ENCODE measurements around the gene EXTL2.

The EXTL2 gene

GRCh38 chr1:100882698-100883097 lies 11.9 kb downstream of the EXTL2 start:
- Histone ChIP-seq H3K4me3 (ENCODE audit: low read depth, low read length) (no peak overlapping the region), H3K9me3 (ENCODE audit: control insufficient read depth, insufficient read depth, low read depth, low read length) (no peaks in the 10 kb centered on the region), H3K4me1 (ENCODE audit: control insufficient read depth, insufficient read depth, low read length) (peaks cover 3% of the 10 kb centered on the region; the same call in 1 of the 2 replicates), H3K27ac (ENCODE audit: extremely low read depth, low read depth, low read length) (no peak overlapping the region), H3K36me3 (ENCODE audit: control insufficient read depth in 2 of 2, insufficient read depth in 1 of 2, low read length in 2 of 2) (peaks cover 0 to 5% of the 10 kb centered on the region in 2 experiments; a peak in 1 of 3 replicates)
- TF ChIP-seq, protein P1, sequence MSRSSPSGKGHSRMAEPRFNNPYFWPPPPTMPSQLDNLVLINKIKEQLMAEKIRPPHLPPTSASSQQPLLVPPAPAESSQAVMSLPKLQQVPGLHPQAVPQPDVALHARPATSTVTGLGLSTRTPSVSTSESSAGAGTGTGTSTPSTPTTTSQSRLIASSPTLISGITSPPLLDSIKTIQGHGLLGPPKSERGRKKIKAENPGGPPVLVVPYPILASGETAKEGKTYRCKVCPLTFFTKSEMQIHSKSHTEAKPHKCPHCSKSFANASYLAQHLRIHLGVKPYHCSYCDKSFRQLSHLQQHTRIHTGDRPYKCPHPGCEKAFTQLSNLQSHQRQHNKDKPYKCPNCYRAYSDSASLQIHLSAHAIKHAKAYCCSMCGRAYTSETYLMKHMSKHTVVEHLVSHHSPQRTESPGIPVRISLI (tag by site-specific recombination; IDR thresholded peaks at IDR 0.05), result no peak
- TF ChIP-seq ZNF202 (tag by site-specific recombination; IDR thresholded peaks at IDR 0.05; ENCODE audit: borderline replicate concordance) (no peak), ATF2 (tag by site-specific recombination; IDR thresholded peaks at IDR 0.05; ENCODE audit: low read depth) (peak; percentile 8; the same call in 1 of the 2 replicates), ZNF571 (tag by site-specific recombination; IDR thresholded peaks at IDR 0.05) (no peak), SP3 (tag by site-specific recombination; IDR thresholded peaks at IDR 0.05) (no peak)
- CTCF ChIA-PET, result interaction anchor here (0.5 to 1.1 kb wide), 3 partner anchors 14 to 473 kb away, joined by 4 to 9 read pairs (median 5); no protein-coding TSS in a partner anchor
- POLR2A ChIA-PET, result no interaction called here

GRCh38 chr1:100881687-100882086 lies 13.0 kb downstream of the EXTL2 start:
- peaks cover 3% of the 10 kb centered on the region; the same call in 1 of the 2 replicates for H3K4me1 ChIP-seq (ENCODE audit: control insufficient read depth, insufficient read depth, low read length)
- ChIA-PET POLR2A (no interaction called here), CTCF (no interaction called here)
- H3K27ac ChIP-seq (ENCODE audit: extremely low read depth, low read depth, low read length), result no peak overlapping the region
- no peaks in the 10 kb centered on the region for H3K9me3 ChIP-seq (ENCODE audit: control insufficient read depth, insufficient read depth, low read depth, low read length)
- TF ChIP-seq PRDM10 (tag by site-specific recombination; IDR thresholded peaks at IDR 0.05) (no peak), TCF7L2 (IDR thresholded peaks at IDR 0.05; ENCODE audit: borderline replicate concordance, low read depth, low read length) (no peak), ZNF558 (tag by site-specific recombination; IDR thresholded peaks at IDR 0.05) (no peak), ZNF121 (tag by site-specific recombination; IDR thresholded peaks at IDR 0.05) (no peak), ZFP3 (tag by site-specific recombination; IDR thresholded peaks at IDR 0.05; ENCODE audit: low read depth) (no peak), SETDB1 (IDR thresholded peaks at IDR 0.05; ENCODE audit: insufficient read length, low read length) (no peak), ZNF16 (tag by site-specific recombination; IDR thresholded peaks at IDR 0.05; ENCODE audit: low read depth) (no peak), SCRT1 (tag by site-specific recombination; IDR thresholded peaks at IDR 0.05; ENCODE audit: borderline replicate concordance) (no peak), INSM2 (tag by site-specific recombination; IDR thresholded peaks at IDR 0.05) (no peak), ZNF19 (tag by site-specific recombination; IDR thresholded peaks at IDR 0.05; ENCODE audit: low read depth) (no peak), KLF7 (tag by site-specific recombination; IDR thresholded peaks at IDR 0.05; ENCODE audit: borderline replicate concordance) (no peak), ZNF157 (tag by site-specific recombination; IDR thresholded peaks at IDR 0.05) (no peak), ZNF48 (tag by site-specific recombination; IDR thresholded peaks at IDR 0.05) (no peak), ZNF175 (tag by site-specific recombination; IDR thresholded peaks at IDR 0.05) (no peak), KLF1 (tag by site-specific recombination; IDR thresholded peaks at IDR 0.05) (no peak), ZNF660 (tag by site-specific recombination; IDR thresholded peaks at IDR 0.05) (no peak), ZNF266 (tag by site-specific recombination; IDR thresholded peaks at IDR 0.05; ENCODE audit: low read depth) (no peak)
- TF ChIP-seq, protein P2, sequence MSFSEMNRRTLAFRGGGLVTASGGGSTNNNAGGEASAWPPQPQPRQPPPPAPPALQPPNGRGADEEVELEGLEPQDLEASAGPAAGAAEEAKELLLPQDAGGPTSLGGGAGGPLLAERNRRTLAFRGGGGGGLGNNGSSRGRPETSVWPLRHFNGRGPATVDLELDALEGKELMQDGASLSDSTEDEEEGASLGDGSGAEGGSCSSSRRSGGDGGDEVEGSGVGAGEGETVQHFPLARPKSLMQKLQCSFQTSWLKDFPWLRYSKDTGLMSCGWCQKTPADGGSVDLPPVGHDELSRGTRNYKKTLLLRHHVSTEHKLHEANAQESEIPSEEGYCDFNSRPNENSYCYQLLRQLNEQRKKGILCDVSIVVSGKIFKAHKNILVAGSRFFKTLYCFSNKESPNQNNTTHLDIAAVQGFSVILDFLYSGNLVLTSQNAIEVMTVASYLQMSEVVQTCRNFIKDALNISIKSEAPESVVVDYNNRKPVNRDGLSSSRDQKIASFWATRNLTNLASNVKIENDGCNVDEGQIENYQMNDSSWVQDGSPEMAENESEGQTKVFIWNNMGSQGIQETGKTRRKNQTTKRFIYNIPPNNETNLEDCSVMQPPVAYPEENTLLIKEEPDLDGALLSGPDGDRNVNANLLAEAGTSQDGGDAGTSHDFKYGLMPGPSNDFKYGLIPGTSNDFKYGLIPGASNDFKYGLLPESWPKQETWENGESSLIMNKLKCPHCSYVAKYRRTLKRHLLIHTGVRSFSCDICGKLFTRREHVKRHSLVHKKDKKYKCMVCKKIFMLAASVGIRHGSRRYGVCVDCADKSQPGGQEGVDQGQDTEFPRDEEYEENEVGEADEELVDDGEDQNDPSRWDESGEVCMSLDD (tag by site-specific recombination; IDR thresholded peaks at IDR 0.05), result no peak
- H3K4me3 ChIP-seq (ENCODE audit: low read depth, low read length), result no peak overlapping the region
- H3K36me3 ChIP-seq (ENCODE audit: control insufficient read depth in 2 of 2, insufficient read depth in 1 of 2, low read length in 2 of 2), result peaks cover 0 to 11% of the 10 kb centered on the region in 2 experiments; a peak in 1 of 3 replicates
